ENCODE data around the gene FASLG.

- TF ChIP-seq SP1 (IDR thresholded peaks at IDR 0.05), result no peak
- no peak for TF ChIP-seq CTBP1 (IDR thresholded peaks at IDR 0.05; ENCODE audit: borderline replicate concordance)
- no peak for TF ChIP-seq SUZ12 (IDR thresholded peaks at IDR 0.05)
- TF ChIP-seq TARDBP (IDR thresholded peaks at IDR 0.05), result no peak
- no peak for TF ChIP-seq BHLHE40 (IDR thresholded peaks at IDR 0.05; ENCODE audit: borderline replicate concordance)
- TF ChIP-seq FOXK2 (IDR thresholded peaks at IDR 0.05), result no peak
Measured at GRCh38 chr1:172698224-172698623, 39.3 kb downstream of the FASLG start.
